Hepatocyte (in vitro differentiated cells): ENCODE results near the gene PDIA2.

Source experiments
- CTCF ChIP-seq: fragments of 200-600 bp; sonication (generic); IDR thresholded peaks from 2 replicates; pipeline ENCODE4 v1.5.1; 2016; ENCODE audit warnings: antibody characterized with exemption, mild to moderate bottlenecking; ENCODE audit not compliant: poor library complexity
- EZH2 ChIP-seq: fragments of 200-600 bp; sonication (generic); IDR thresholded peaks from 2 replicates; pipeline ENCODE4 v1.6.1; 2016; ENCODE audit warnings: antibody characterized with exemption, mild to moderate bottlenecking, borderline replicate concordance
- EZH2phosphoT487 ChIP-seq: fragments of 200-600 bp; sonication (generic); IDR thresholded peaks from one replicate; pipeline ENCODE4 v1.6.1; 2018; ENCODE audit warnings: antibody characterized with exemption, mild to moderate bottlenecking, low read depth, moderate library complexity; ENCODE audit not compliant: unreplicated experiment, severe bottlenecking

- TF ChIP-seq CTCF (no peak), EZH2phosphoT487 (no peak), EZH2 (no peak)
Measured at GRCh38 chr16:330741-331140, 47.8 kb downstream of the PDIA2 start.
